H1 (cell line): Measurements from ENCODE around the gene TMSB15C. TPM values are rescaled to one million over a fixed set of nuclear protein-coding genes. Genes with fewer than 3 reads are reported as not detected.

ENCODE experiments used
- CTCF ChIA-PET: fragments of 300-600 bp; sonication (Branson Sonifier 250); formaldehyde crosslinking; loops from one replicate; lab custom pipeline; 2021; ENCODE audit not compliant: partially characterized antibody; lab: Charles Lee
- POLR2A ChIA-PET: fragments of 300-600 bp; sonication (Branson Sonifier 250); formaldehyde crosslinking; loops from one replicate; lab custom pipeline; 2021; ENCODE audit warnings: inconsistent platforms; ENCODE audit not compliant: partially characterized antibody; lab: Charles Lee
- DNase-seq, 2 experiments: peaks; one replicate each; pipeline versions ENCODE4 v3.0.0 to v3.0.0-alpha.2; 2010 to 2022; ENCODE audit warnings: low spot score in 2 of 2, low read depth in 1 of 2, mixed read lengths in 1 of 2
- FAIRE-seq: peaks from 2 replicates; lab custom pipeline; 2011; peaks lifted over from hg19 to GRCh38; lab: Jason Lieb, UNC
- H2AFZ ChIP-seq: 2 replicates; pipeline ENCODE4 v1.8.1; 2012; ENCODE audit warnings: low read length, inconsistent platforms
- H2AK5ac ChIP-seq: 2 replicates; pipeline ENCODE4 v1.6.1; 2013; ENCODE audit warnings: low read depth, low read length
- H2BK120ac ChIP-seq: replicated peaks from 2 replicates; pipeline ENCODE3; 2013; ENCODE audit warnings: low read depth, low read length, inconsistent platforms
- H2BK12ac ChIP-seq: 2 replicates; pipeline ENCODE4 v1.6.1; 2013; ENCODE audit warnings: low read depth, low read length
- H2BK15ac ChIP-seq: 2 replicates; pipeline ENCODE4 v1.6.1; 2013; ENCODE audit warnings: low read length
- H2BK20ac ChIP-seq: 2 replicates; pipeline ENCODE4 v1.6.1; 2013; ENCODE audit warnings: low read length
- H2BK5ac ChIP-seq: 2 replicates; pipeline ENCODE4 v1.6.1; 2013; ENCODE audit warnings: low read depth, low read length
- H3K14ac ChIP-seq: 2 replicates; pipeline ENCODE4 v1.6.1; 2013; ENCODE audit warnings: inconsistent platforms; ENCODE audit not compliant: insufficient read length
- H3K18ac ChIP-seq: 2 replicates; pipeline ENCODE4 v1.6.1; 2013; ENCODE audit warnings: low read length; ENCODE audit errors: extremely low read depth
- H3K23ac ChIP-seq: 2 replicates; pipeline ENCODE4 v1.6.1; 2013; ENCODE audit warnings: inconsistent platforms; ENCODE audit not compliant: insufficient read length
- H3K23me2 ChIP-seq: 2 replicates; pipeline ENCODE4 v1.6.1; 2013; ENCODE audit warnings: low read depth, low read length
- H3K27ac ChIP-seq: 2 replicates; pipeline ENCODE4 v1.6.1; 2011; ENCODE audit warnings: low read depth, low read length, inconsistent platforms
- H3K27me3 ChIP-seq, 4 experiments: replicated peaks in 1 of 4; 1 replicate in 1 of 4; 2 replicates in 3 of 4; pipeline versions ENCODE4 v1.6.1 to v1.8.1; 2011 to 2013; ENCODE audit warnings: low read length in 3 of 4, mild to moderate bottlenecking in 3 of 4, inconsistent platforms in 2 of 4, mixed read lengths in 2 of 4, moderate library complexity in 1 of 4; ENCODE audit not compliant: control insufficient read depth in 3 of 4, insufficient read depth in 3 of 4; ENCODE audit errors: extremely low read depth in 1 of 4
- H3K36me3 ChIP-seq, 4 experiments: 2 replicates each; pipeline versions ENCODE4 v1.6.1 to v1.8.1; 2011 to 2013; ENCODE audit warnings: mild to moderate bottlenecking in 4 of 4, low read length in 3 of 4, moderate library complexity in 2 of 4, control low read depth in 1 of 4, inconsistent platforms in 1 of 4; ENCODE audit not compliant: insufficient read depth in 4 of 4, control insufficient read depth in 2 of 4
- H3K4ac ChIP-seq: replicated peaks from 2 replicates; pipeline ENCODE3; 2013; ENCODE audit warnings: low read length, low read depth, mixed read lengths, inconsistent platforms; ENCODE audit not compliant: insufficient read length
- H3K4me1 ChIP-seq, 4 experiments: replicated peaks in 1 of 4; 1 replicate in 1 of 4; 2 replicates in 3 of 4; pipeline versions ENCODE4 v1.6.1 to v1.8.1; 2011 to 2013; ENCODE audit warnings: low read length in 3 of 4, inconsistent platforms in 2 of 4, mixed read lengths in 1 of 4; ENCODE audit not compliant: insufficient read depth in 4 of 4, control insufficient read depth in 3 of 4
- H3K4me2 ChIP-seq, 2 experiments: 2 replicates each; pipeline versions ENCODE4 v1.6.1 to v1.8.1; 2011 to 2013; ENCODE audit warnings: low read depth in 2 of 2, low read length in 2 of 2, control low read depth in 1 of 2, inconsistent platforms in 1 of 2, mild to moderate bottlenecking in 1 of 2; ENCODE audit not compliant: insufficient read depth in 1 of 2
- H3K4me3 ChIP-seq, 4 experiments: fragments of 200-600, 300-600 bp in 1 of 4; sonication (generic), shearing (Covaris generic), sonication (Bioruptor Twin) in 1 of 4; 2 replicates each; pipeline versions ENCODE4 v1.5.1 to v1.8.1; 2011 to 2016; ENCODE audit warnings: low read length in 4 of 4, low read depth in 3 of 4, control low read depth in 2 of 4, inconsistent platforms in 2 of 4, mild to moderate bottlenecking in 2 of 4, mixed read lengths in 1 of 4, moderate library complexity in 1 of 4; ENCODE audit not compliant: insufficient read depth in 2 of 4; ENCODE audit errors: extremely low read depth in 1 of 4
- H3K56ac ChIP-seq: replicated peaks from 2 replicates; pipeline ENCODE3; 2013; ENCODE audit warnings: low read depth, mild to moderate bottlenecking, mixed read lengths, low read length, inconsistent platforms; ENCODE audit not compliant: insufficient read length
- H3K79me1 ChIP-seq: 2 replicates; pipeline ENCODE4 v1.6.1; 2013; ENCODE audit warnings: low read depth, low read length, control low read depth
- H3K79me2 ChIP-seq, 2 experiments: 2 replicates each; pipeline versions ENCODE4 v1.6.1 to v1.8.1; 2012 to 2013; ENCODE audit warnings: low read length in 2 of 2, mild to moderate bottlenecking in 2 of 2, inconsistent platforms in 1 of 2; ENCODE audit not compliant: insufficient read depth in 2 of 2, control insufficient read depth in 1 of 2
- H3K9ac ChIP-seq, 4 experiments: replicated peaks in 1 of 4; 1 replicate in 1 of 4; 2 replicates in 3 of 4; pipeline versions ENCODE4 v1.6.1 to v1.8.1; 2011 to 2013; ENCODE audit warnings: low read depth in 3 of 4, low read length in 3 of 4, control low read depth in 2 of 4, mild to moderate bottlenecking in 2 of 4, moderate library complexity in 2 of 4, inconsistent platforms in 1 of 4; ENCODE audit errors: extremely low read depth in 1 of 4
- H3K9me3 ChIP-seq, 2 experiments: 2 replicates each; pipeline versions ENCODE4 v1.6.1 to v1.8.1; 2012 to 2013; ENCODE audit warnings: mild to moderate bottlenecking in 2 of 2, moderate library complexity in 2 of 2, control low read depth in 1 of 2, inconsistent platforms in 1 of 2, low read depth in 1 of 2, low read length in 1 of 2, mixed read lengths in 1 of 2; ENCODE audit not compliant: insufficient read depth in 2 of 2
- H4K20me1 ChIP-seq, 2 experiments: replicated peaks in 1 of 2; 2 replicates each; pipeline versions ENCODE3 to v1.8.1; 2011 to 2013; ENCODE audit warnings: inconsistent platforms in 2 of 2, low read length in 2 of 2, mild to moderate bottlenecking in 1 of 2; ENCODE audit not compliant: insufficient read depth in 2 of 2, control insufficient read depth in 1 of 2
- H4K5ac ChIP-seq: 2 replicates; pipeline ENCODE4 v1.6.1; 2013; ENCODE audit warnings: low read length, low read depth, mixed read lengths, inconsistent platforms; ENCODE audit not compliant: insufficient read length
- H4K8ac ChIP-seq: 2 replicates; pipeline ENCODE4 v1.8.0; 2013; ENCODE audit warnings: mild to moderate bottlenecking, moderate library complexity, low read length, inconsistent platforms; ENCODE audit not compliant: insufficient read depth; ENCODE audit errors: extremely low read depth
- H4K91ac ChIP-seq: replicated peaks from 2 replicates; pipeline ENCODE3; 2013; ENCODE audit warnings: low read length, mixed read lengths, inconsistent platforms; ENCODE audit not compliant: insufficient read length
- BRCA1 ChIP-seq: IDR thresholded peaks from 2 replicates; pipeline ENCODE4 v1.6.1; 2012; ENCODE audit warnings: low read depth, low read length, improper control_type of control experiment
- EGR1 ChIP-seq: IDR thresholded peaks from 2 replicates; pipeline ENCODE4 v1.6.1; 2011; ENCODE audit warnings: low read depth, low read length, borderline replicate concordance
- HDAC2 ChIP-seq, 2 experiments: fragments of 300-600 bp in 1 of 2; sonication (generic) in 1 of 2; IDR thresholded peaks; 2 replicates each; pipeline ENCODE4 v1.6.1; 2011 to 2012; ENCODE audit warnings: low read depth in 2 of 2, low read length in 2 of 2, mild to moderate bottlenecking in 2 of 2, moderate library complexity in 2 of 2, borderline replicate concordance in 1 of 2, inconsistent platforms in 1 of 2
- RBBP5 ChIP-seq: IDR thresholded peaks from 2 replicates; pipeline ENCODE4 v1.7.1; 2012; ENCODE audit warnings: low read depth, mild to moderate bottlenecking, inconsistent platforms, low read length, moderate library complexity, borderline replicate concordance
- RXRA ChIP-seq: IDR thresholded peaks from 2 replicates; pipeline ENCODE4 v1.6.1; 2011; ENCODE audit warnings: low read depth, mild to moderate bottlenecking, low read length, moderate library complexity; ENCODE audit not compliant: insufficient read depth
- SAP30 ChIP-seq: fragments of 300-600 bp; sonication (generic); IDR thresholded peaks from 2 replicates; pipeline ENCODE4 v1.7.1; 2012; ENCODE audit warnings: low read length, moderate library complexity, mild to moderate bottlenecking, inconsistent platforms; ENCODE audit not compliant: insufficient read depth, insufficient replicate concordance
- SIN3A ChIP-seq, 2 experiments: IDR thresholded peaks in 1 of 2; conservative IDR thresholded peaks in 1 of 2; 2 replicates each; pipeline ENCODE4 v1.6.1; 2011 to 2012; ENCODE audit warnings: low read length in 2 of 2, improper control_type of control experiment in 1 of 2, low read depth in 1 of 2, mild to moderate bottlenecking in 1 of 2
- SP2 ChIP-seq: IDR thresholded peaks from 2 replicates; pipeline ENCODE4 v1.6.1; 2012; ENCODE audit warnings: mild to moderate bottlenecking, low read length, inconsistent platforms
- SP4 ChIP-seq: IDR thresholded peaks from 2 replicates; pipeline ENCODE4 v1.6.1; 2012; ENCODE audit warnings: low read length, inconsistent platforms
- TAF1 ChIP-seq: IDR thresholded peaks from 2 replicates; pipeline ENCODE4 v1.6.1; 2011; ENCODE audit warnings: mild to moderate bottlenecking, low read depth, low read length
- TEAD4 ChIP-seq: IDR thresholded peaks from 2 replicates; pipeline ENCODE4 v1.6.1; 2012; ENCODE audit warnings: low read depth, low read length, inconsistent platforms, mixed read lengths
- USF2 ChIP-seq: IDR thresholded peaks from 2 replicates; pipeline ENCODE4 v1.6.1; 2011; ENCODE audit warnings: low read length, improper control_type of control experiment
- WGBS, 2 experiments: shearing (Covaris generic) in 1 of 2; methylation state at CpG; one replicate each; pipeline versions ENCODE4 v1.1.6 to v1.1.7; 2013 to 2015; ENCODE audit warnings: low lambda C conversion rate in 2 of 2, mixed read lengths in 2 of 2, inconsistent platforms in 1 of 2, low coverage in 1 of 2, missing lambda C conversion rate in 1 of 2; ENCODE audit not compliant: insufficient replicate concordance in 2 of 2, insufficient coverage in 1 of 2, insufficient read length in 1 of 2; ENCODE audit errors: extremely low coverage in 1 of 2, missing lambda C conversion rate in 1 of 2; 5-methylcytosine and 5-hydroxymethylcytosine counted together
- polyA plus RNA-seq, 7 experiments: library from polyadenylated mRNA; depleted of rRNA in 3 of 7; stranded (reverse) in 5 of 7; unstranded in 2 of 7; fragments of >200 nt in 5 of 7; fragments of 200-250 nt in 2 of 7; gene quantifications; 1 replicate in 5 of 7; 2 replicates in 1 of 7; 4 replicates in 1 of 7; pipeline versions ENCODE4 v1.2.1 to v1.2.3, GENCODE V29; 2011 to 2013; ENCODE audit warnings: missing spikeins in 2 of 7, mixed read lengths in 2 of 7
- total RNA-seq: library from RNA; stranded (reverse); fragmentation: NEBNext Ultra II Directional; extraction: Animal tissue kit (Norgen Biotek cat#: 25700); gene quantifications from 2 replicates; pipeline ENCODE4 v1.2.1, GENCODE V29; 2021

The TMSB15C gene
- total and polyA plus RNA-seq, 2 of the 8 experiments (the other 6 are each of a cell fraction or from before 2014, with no cell fraction given): 1.5 to 2.6 TPM

GRCh38 chrX:104084063-104084462 lies 8.0 kb upstream of the TMSB15C start:
- 86% methylated on average over 1 of the region's 4 CpGs; no CpG with 5 or more reads in 1 of the 2 experiments for WGBS, 2 experiments

More at GRCh38 chrX:104084063-104084462, 8.0 kb upstream of the TMSB15C start:
- Histone ChIP-seq H3K9me3 (no peaks in the 10 kb centered on the region), H4K8ac (no peak overlapping the region), H2BK15ac (no peak overlapping the region), H3K56ac (no peak overlapping the region), H3K23me2 (no peaks in the 10 kb centered on the region), H3K4me2 (no peak overlapping the region), H2BK5ac (no peak overlapping the region), H4K20me1 (no peaks in the 10 kb centered on the region), H2BK12ac (no peak overlapping the region), H3K4me1 (no peaks in the 10 kb centered on the region), H3K9ac (no peak overlapping the region), H2BK120ac (no peak overlapping the region), H3K4ac (no peak overlapping the region), H3K4me3 (no peak overlapping the region), H3K14ac (no peak overlapping the region), H3K79me1 (no peaks in the 10 kb centered on the region), H3K18ac (no peak overlapping the region), H4K91ac (no peak overlapping the region), H3K27me3 (no peaks in the 10 kb centered on the region), H2AK5ac (no peak overlapping the region), H4K5ac (no peak overlapping the region), H3K23ac (no peak overlapping the region), H2BK20ac (no peak overlapping the region), H3K36me3 (no peaks in the 10 kb centered on the region), H3K27ac (no peak overlapping the region), H2AFZ (no peak overlapping the region), H3K79me2 (no peaks in the 10 kb centered on the region)
- no peak for DNase-seq
- no peak for FAIRE-seq
- TF ChIP-seq SIN3A (conservative IDR thresholded peaks at IDR 0.05 in 1 of 2, IDR thresholded peaks at IDR 0.05 in 1 of 2; ENCODE audit: low read depth in 1 of 2, low read length in 2 of 2): no peak
- no peak for TF ChIP-seq BRCA1
- no peak for TF ChIP-seq TAF1
- TF ChIP-seq SAP30: no peak
- no peak for TF ChIP-seq USF2
- no peak for TF ChIP-seq HDAC2 (IDR thresholded peaks at IDR 0.05; ENCODE audit: borderline replicate concordance in 1 of 2, low read depth in 2 of 2, low read length in 2 of 2)
- TF ChIP-seq SP4: no peak
- no peak for TF ChIP-seq EGR1
- no peak for TF ChIP-seq RBBP5
- no peak for TF ChIP-seq SP2
- no peak for TF ChIP-seq TEAD4
- TF ChIP-seq RXRA: no peak
- ChIA-PET POLR2A (no interaction called here), CTCF (no interaction called here)
